Stimulated activated naive B cell treated with anti-CD40 and anti-IgM and Interleukin-4, amounts not matched to agents 10 μg/mL and 1 μg/mL and 100 μg/mL, for 72 hours (primary cell): ENCODE results near the gene CCDC85C.
"Not testable (repeated sequence)": the region's sequence is repeated elsewhere in the genome, so short reads cannot be mapped to it uniquely, and the experiment has no call there.

ENCODE experiments used
- ATAC-seq, 2 donors: fragments of 150-1000 bp; cut with Tn5 transposase; replicated peaks; 2 replicates each; pipeline ENCODE4 v1.10.0; 2021; ENCODE audit warnings: moderate library complexity in 1 of 2
- DNase-seq: peaks from one replicate; pipeline ENCODE4 v3.0.0; 2021
- H3K27ac Mint-ChIP-seq: one replicate; pipeline ENCODE4 v1.8.0; 2022; ENCODE audit warnings: mild to moderate bottlenecking, mixed read lengths
- H3K27me3 Mint-ChIP-seq, 2 donors: one replicate each; pipeline ENCODE4 v1.8.0; 2022; ENCODE audit warnings: mixed read lengths in 2 of 2
- H3K36me3 Mint-ChIP-seq, 2 donors: one replicate each; pipeline ENCODE4 v1.8.0; 2022; ENCODE audit warnings: mixed read lengths in 2 of 2, mild to moderate bottlenecking in 1 of 2
- H3K4me1 Mint-ChIP-seq, 2 donors: one replicate each; pipeline ENCODE4 v1.8.0; 2022; ENCODE audit warnings: mixed read lengths in 2 of 2, mild to moderate bottlenecking in 1 of 2
- H3K4me3 Mint-ChIP-seq, 2 donors: one replicate each; pipeline ENCODE4 v1.8.0; 2022; ENCODE audit warnings: mild to moderate bottlenecking in 2 of 2, mixed read lengths in 2 of 2, moderate library complexity in 1 of 2
- H3K9me3 Mint-ChIP-seq, 2 donors: one replicate each; pipeline ENCODE4 v1.8.0; 2022; ENCODE audit warnings: mixed read lengths in 2 of 2, mild to moderate bottlenecking in 1 of 2

CCDC85C gene

DNA sequence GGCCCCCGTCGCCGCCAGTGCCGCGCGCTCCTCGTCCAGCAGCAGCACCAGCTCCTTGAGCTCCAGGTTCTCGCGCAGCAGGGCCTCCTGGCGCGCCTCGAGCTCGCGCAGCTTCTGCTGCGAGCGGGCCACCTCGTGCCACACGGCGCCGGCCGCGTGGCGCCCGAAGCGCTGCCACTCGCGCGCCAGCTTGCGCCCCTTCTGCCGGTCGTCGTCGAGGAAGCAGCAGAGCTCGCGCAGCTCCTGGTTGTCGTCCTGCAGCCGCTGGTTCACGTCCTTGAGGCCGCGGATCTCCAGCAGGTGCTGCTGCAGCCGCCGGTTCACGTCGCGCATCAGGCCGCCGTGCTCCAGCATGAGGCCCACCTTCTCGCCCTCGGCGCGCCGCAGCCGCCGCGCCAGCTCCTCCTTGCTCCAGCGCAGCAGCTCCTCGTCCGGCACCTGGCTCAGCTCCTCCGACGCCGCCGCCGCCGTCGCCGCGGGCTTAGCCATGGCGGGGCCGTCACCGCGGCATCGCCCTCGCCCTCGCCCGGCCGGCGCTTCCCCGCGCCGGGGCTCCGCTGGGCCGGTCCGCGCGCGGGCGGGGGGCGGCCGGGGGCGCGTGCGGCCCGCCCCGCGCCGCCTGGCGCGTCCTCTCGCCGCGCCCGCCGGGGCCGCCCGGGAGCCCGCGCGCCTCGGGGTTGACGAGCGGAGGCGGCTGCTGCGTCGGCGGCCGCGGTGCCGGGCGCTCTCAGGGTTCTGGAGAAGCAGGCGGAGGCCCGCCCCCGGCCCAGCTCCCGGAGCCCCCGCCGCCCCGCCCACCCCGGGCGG, at the start of gene CCDC85C:
TSS of gene CCDC85C (minus strand) at position 737 of the 807 bp plus-strand sequence. CDS start at position 489, 248 bp downstream.
- peak in 1 of 2 donors; percentile 7 for ATAC-seq
- H3K27me3 Mint-ChIP-seq = peaks cover 13 to 26% of the 10 kb centered on the region in 2 donors
- H3K4me3 Mint-ChIP-seq = peak within 1 kb of the TSS; percentile 79 to 83
- peak within 1 kb of the TSS; percentile 79 for H3K27ac Mint-ChIP-seq
- peaks cover 9 to 21% of the 10 kb centered on the region in 2 donors for H3K4me1 Mint-ChIP-seq
- H3K9me3 Mint-ChIP-seq = no peaks in the 10 kb centered on the region
- DNase-seq = peak; percentile 40
- no peaks in the 10 kb centered on the region for H3K36me3 Mint-ChIP-seq

DNA sequence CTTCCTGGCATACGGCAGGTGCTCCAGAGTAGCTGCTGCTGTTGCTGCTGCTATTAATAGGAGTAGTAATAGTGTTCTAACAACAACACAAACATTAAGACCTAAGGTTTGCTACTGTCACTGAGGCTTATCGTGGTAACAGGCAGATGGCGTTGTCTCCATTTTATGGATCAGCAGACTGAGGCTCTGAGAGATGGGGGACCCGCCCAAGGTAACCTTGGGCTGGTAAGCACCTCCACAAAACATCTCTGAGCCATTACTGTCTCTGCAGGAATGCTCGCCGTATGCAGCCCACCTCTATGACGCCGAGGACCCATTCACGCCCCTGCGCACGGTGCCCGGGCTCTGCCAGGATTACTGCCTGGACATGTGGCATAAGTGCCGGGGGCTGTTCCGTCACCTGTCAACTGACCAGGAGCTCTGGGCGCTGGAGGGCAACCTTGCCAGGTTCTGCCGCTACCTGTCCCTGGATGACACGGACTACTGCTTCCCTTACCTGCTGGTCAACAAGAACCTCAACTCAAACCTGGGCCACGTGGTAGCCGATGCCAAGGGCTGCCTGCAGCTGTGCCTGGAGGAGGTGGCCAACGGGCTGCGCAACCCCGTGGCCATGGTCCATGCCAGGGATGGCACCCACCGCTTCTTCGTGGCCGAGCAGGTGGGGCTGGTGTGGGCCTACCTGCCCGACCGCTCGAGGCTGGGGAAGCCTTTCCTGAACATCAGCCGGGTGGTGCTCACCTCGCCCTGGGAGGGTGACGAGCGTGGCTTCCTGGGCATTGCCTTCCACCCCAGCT, 48.1 kb upstream of the CCDC85C start:
- no peak overlapping the region for H3K27ac Mint-ChIP-seq

GRCh38 chr14:99650189-99650588, 46.2 kb upstream of the CCDC85C start:
- ATAC-seq = no peak
- no peak for DNase-seq
- Mint-ChIP-seq H3K27ac (no peak overlapping the region), H3K9me3 (no peaks in the 10 kb centered on the region), H3K36me3 (no peaks in the 10 kb centered on the region), H3K4me3 (no peak overlapping the region), H3K27me3 (peaks cover 64 to 73% of the 10 kb centered on the region in 2 donors), H3K4me1 (peaks cover 0 to 7% of the 10 kb centered on the region in 2 donors)

More for the DNA sequence above, 48.1 kb upstream of the CCDC85C start:
- ATAC-seq (no peak), DNase-seq (no peak)
- H3K4me3 Mint-ChIP-seq = no peak overlapping the region
- H3K4me1 Mint-ChIP-seq = no peaks in the 10 kb centered on the region
- H3K36me3 Mint-ChIP-seq = no peaks in the 10 kb centered on the region
- peaks cover 56 to 69% of the 10 kb centered on the region in 2 donors for H3K27me3 Mint-ChIP-seq
- no peaks in the 10 kb centered on the region for H3K9me3 Mint-ChIP-seq

DNA sequence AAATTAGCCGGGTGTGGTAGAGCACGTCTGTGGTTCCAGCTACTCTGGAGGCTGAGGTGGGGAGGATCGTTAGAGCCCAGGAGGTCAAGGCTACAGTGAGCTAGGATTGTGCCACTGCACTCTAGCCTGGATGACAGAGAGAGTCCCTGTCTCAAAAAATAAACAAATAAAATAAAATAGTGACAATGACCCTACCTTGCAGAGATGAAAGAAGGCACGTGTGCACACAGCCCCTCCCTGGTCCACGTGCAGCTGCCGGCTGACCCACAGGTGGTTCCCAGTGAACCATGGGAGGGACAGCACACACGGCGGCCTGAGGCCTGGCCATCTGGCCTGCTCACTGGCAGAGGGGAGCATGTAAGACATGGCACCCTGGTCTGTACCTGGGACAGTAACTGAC, 45.6 kb upstream of the CCDC85C start:
- H3K9me3 Mint-ChIP-seq = no peaks in the 10 kb centered on the region
- DNase-seq = no peak
- ATAC-seq = no peak
- H3K4me1 Mint-ChIP-seq = peaks cover 0 to 7% of the 10 kb centered on the region in 2 donors
- peaks cover 61 to 71% of the 10 kb centered on the region in 2 donors for H3K27me3 Mint-ChIP-seq
- no peak overlapping the region for H3K4me3 Mint-ChIP-seq
- H3K36me3 Mint-ChIP-seq = no peaks in the 10 kb centered on the region
- no peak overlapping the region for H3K27ac Mint-ChIP-seq

DNA sequence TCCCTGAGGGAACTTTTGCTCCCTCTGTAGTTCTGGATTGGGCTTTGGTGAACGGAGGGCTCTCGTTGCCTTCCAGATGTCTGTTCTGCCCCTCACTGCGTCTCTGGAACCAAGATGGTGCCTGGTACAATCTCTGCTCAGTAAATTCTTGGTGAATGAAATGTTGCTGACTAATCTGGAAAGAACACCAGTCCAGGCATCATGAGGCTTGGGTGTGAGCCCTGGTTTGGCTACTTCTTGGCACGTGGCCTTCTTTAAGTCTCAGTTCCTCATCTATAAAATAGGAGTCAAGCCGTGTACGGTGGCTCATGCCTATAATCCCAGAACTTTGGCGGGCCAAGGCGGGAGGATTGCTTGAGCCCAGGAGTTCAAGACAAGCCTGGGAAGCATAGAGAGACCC, 45.2 kb upstream of the CCDC85C start:
- Mint-ChIP-seq H3K27me3 (peaks cover 58 to 71% of the 10 kb centered on the region in 2 donors), H3K27ac (no peak overlapping the region), H3K9me3 (no peaks in the 10 kb centered on the region), H3K4me3 (no peak overlapping the region), H3K4me1 (peaks cover under 1 to 7% of the 10 kb centered on the region in 2 donors), H3K36me3 (no peaks in the 10 kb centered on the region)
- DNase-seq (no peak), ATAC-seq (no peak)

GRCh38 chr14:99648027-99648784, 44.2 kb upstream of the CCDC85C start:
- Mint-ChIP-seq H3K9me3 (no peaks in the 10 kb centered on the region), H3K4me1 (peaks cover 4 to 7% of the 10 kb centered on the region in 2 donors), H3K4me3 (no peak overlapping the region), H3K27ac (no peak overlapping the region), H3K36me3 (no peaks in the 10 kb centered on the region), H3K27me3 (peaks cover 60 to 75% of the 10 kb centered on the region in 2 donors)
- DNase-seq (no peak), ATAC-seq (no peak)

DNA sequence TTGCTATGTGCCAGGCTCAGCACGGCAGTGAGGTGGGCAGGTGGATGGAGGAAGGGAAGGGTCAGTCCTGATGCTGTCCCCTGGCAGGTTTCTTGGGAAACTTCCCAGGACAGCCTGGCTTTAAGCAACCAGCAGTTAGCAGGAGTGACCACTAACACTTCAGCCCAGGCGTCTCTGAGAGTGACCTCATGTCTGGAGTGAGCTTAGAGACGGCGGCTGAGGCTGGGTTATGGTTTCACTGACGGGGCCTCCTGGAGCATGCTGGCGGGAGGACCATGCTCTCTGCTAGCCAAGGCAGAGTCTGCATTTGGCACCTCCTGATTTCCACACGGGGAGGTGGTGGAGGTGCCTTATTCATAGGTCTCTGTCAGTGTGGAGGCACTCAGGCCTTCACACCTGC, 43.4 kb upstream of the CCDC85C start:
- Mint-ChIP-seq H3K36me3 (no peaks in the 10 kb centered on the region), H3K4me3 (no peak overlapping the region), H3K27me3 (peaks cover 60 to 81% of the 10 kb centered on the region in 2 donors), H3K27ac (no peak overlapping the region), H3K4me1 (peaks cover 4 to 7% of the 10 kb centered on the region in 2 donors), H3K9me3 (no peaks in the 10 kb centered on the region)
- no peak for ATAC-seq
- DNase-seq = no peak

DNA sequence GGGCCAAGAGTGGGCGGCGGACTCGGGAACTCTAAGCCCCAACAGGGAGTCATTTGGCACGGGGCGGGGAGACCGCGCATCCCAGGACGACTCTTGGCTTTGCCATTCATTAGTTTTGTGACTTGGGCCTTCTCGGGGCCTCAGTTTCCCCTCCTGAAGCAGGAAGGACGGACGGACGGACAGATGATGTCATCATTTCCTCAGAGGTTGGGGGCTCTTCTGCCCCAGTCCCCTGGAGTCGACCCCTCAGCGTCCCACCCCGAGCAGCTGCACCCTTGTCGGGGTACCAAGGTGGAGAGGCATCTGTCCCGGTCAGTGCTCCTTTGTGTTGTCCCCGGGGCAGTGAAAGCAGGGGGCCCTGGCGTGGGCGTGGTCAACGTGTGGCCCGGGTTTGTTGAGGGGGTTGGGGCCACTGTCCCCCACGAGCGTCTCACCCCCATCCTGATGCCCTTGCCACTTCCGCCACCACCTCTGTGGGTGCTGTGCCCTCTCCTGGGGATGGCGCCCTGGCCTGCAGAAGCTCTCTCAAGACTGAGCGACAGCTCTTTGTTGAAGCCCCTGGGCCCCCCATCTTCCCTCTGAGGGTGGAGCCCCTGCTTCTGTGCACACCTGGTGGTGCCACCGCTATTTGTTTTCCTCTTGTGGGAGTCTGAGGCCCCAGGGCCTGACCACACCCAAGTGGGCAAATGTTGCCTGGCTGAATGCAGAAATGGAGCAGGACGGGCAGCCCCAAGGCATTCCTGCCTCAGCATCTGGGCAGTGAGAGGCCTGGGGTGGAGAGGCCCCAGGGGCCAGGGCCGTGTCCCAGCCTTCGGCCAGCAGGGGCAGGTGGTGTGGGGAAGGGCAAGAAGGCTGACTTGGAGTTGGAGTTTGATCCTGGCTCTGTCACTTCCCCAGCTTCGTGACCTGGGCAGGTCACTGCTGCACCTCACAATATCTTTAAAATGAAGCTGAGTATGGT, 41.8 kb upstream of the CCDC85C start:
- H3K9me3 Mint-ChIP-seq = no peaks in the 10 kb centered on the region
- H3K27me3 Mint-ChIP-seq = peaks cover 51 to 71% of the 10 kb centered on the region in 2 donors
- ATAC-seq = no peak
- H3K4me3 Mint-ChIP-seq = peak overlapping the region; percentile 20 to 46
- no peak for DNase-seq
- no peak overlapping the region for H3K27ac Mint-ChIP-seq
- H3K36me3 Mint-ChIP-seq = no peaks in the 10 kb centered on the region
- H3K4me1 Mint-ChIP-seq = peaks cover 4 to 7% of the 10 kb centered on the region in 2 donors

DNA sequence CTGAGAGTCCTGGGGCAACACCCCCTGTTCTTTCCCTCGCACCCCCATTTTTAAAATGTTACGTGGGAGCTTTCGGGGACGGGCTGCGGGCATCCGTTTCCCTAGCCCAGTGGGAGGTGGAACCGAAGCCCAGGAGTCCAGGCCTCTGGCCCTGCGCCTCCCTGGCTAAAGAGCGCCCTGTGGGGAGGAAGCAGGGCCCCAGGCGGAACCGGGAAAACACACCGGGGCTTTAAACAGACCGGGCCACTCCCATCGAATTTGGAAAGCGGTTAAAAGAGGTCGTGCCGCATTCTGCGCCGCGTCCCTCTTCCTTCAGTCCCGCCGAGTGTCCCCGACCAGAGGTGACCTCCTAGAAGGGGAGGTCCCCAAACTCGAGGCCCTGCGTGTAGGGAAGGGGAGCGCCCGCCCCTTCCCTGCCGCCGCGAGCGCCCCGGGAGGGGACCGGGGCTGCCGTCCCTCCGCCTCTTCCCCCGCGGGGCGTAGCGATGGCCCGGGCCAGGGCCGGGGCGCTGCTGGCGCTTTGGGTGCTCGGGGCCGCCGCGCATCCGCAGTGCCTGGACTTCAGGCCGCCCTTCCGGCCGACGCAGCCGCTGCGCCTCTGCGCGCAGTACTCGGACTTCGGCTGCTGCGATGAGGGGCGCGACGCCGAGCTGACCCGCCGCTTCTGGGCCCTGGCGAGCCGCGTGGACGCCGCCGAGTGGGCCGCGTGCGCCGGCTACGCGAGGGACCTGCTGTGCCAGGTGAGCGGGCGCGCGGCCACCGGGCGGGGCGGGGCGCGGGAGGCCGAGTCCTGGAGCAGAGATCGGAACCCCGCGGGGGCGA, 40.9 kb upstream of the CCDC85C start, which contains the start of gene HHIPL1:
TSS of gene HHIPL1 (plus strand) at position 407 of the 822 bp plus-strand sequence. CDS start at position 486, 79 bp downstream.
- ATAC-seq (peak in 1 of 2 donors; percentile 28), DNase-seq (no peak)
- Mint-ChIP-seq H3K4me1 (peaks cover 4 to 7% of the 10 kb centered on the region in 2 donors), H3K27me3 (peaks cover 43 to 62% of the 10 kb centered on the region in 2 donors), H3K9me3 (no peaks in the 10 kb centered on the region), H3K27ac (no peak within 1 kb of the TSS), H3K36me3 (no peaks in the 10 kb centered on the region), H3K4me3 (peak within 1 kb of the TSS; percentile 39 to 46)

- Mint-ChIP-seq H3K27me3 (peaks cover 39 to 56% of the 10 kb centered on the region in 2 donors), H3K27ac (no peak overlapping the region), H3K4me1 (peaks cover 4 to 7% of the 10 kb centered on the region in 2 donors), H3K9me3 (no peaks in the 10 kb centered on the region), H3K4me3 (peak overlapping the region in 1 of 2 donors; percentile 19), H3K36me3 (no peaks in the 10 kb centered on the region)
- no peak for ATAC-seq
- DNase-seq = no peak
Observed at GRCh38 chr14:99644035-99644587, 40.1 kb upstream of the CCDC85C start.

DNA sequence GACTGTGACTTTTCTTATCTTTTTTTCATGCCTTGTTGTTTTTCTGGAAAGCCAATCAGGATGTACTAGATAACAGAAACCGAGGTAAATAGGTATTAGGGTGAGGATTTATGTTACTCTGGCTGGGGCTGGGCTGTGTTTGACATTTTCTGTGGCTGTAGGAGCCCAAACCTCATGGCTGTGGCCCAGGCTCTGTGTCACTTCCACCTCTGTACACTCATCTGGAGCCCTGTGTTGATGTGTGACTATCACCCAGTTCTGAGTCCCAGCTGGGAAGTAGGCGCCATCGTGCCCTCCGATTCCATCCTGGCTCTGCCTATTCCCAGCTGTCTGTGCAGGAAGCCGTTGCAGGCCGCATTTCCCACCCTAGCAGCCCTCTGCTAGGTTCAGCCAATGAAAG, 39.3 kb upstream of the CCDC85C start:
- DNase-seq = no peak
- peak; percentile 52 to 78 for ATAC-seq
- Mint-ChIP-seq H3K9me3 (no peaks in the 10 kb centered on the region), H3K4me3 (no peak overlapping the region), H3K27ac (no peak overlapping the region), H3K4me1 (peaks cover 4 to 7% of the 10 kb centered on the region in 2 donors), H3K27me3 (peaks cover 34 to 52% of the 10 kb centered on the region in 2 donors), H3K36me3 (no peaks in the 10 kb centered on the region)

DNA sequence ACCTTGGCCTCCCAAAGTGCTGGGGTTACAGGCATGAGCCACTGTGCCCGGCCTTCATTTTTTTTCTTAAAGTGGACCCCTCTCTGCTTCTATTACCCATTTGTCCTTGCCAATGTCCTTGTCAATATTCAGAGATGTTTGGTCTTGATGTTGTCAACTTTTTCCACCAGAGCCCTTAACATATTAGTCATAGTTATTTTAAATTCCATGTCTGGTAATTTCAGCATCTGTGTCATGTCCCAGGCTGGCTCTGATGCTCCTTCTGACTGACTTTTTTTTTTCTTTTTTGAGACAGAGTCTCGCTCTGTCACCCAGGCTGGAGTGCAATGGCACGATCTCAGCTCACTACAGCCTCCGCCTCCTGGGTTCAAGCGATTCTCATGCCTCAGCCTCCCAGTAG, 38.8 kb upstream of the CCDC85C start:
- not testable (repeated sequence) for H3K36me3 Mint-ChIP-seq, H3K4me3 Mint-ChIP-seq, DNase-seq, H3K4me1 Mint-ChIP-seq, H3K27ac Mint-ChIP-seq, H3K9me3 Mint-ChIP-seq, ATAC-seq
- H3K27me3 Mint-ChIP-seq = peaks cover 29 to 46% of the 10 kb centered on the region in 2 donors
